Activated CD8-positive, alpha-beta T cell treated with anti-CD3 and anti-CD28 coated beads for 36 hours (primary cell): Measurements from ENCODE around the gene NEK6. TPM values are rescaled to one million over a fixed set of nuclear protein-coding genes. Genes with fewer than 3 reads are reported as not detected.

ENCODE experiments used
- ATAC-seq: fragments of 200-7000 bp; cut with Tn5 transposase; one replicate; pipeline ENCODE4 v1.10.0; 2021; ENCODE audit warnings: mild to moderate bottlenecking, moderate library complexity
- CTCF ChIA-PET: fragments of 350-600 bp; sonication (Branson Sonifier 250); formaldehyde crosslinking; loops from one replicate; lab custom pipeline; 2021; ENCODE audit warnings: antibody characterized with exemption; lab: Charles Lee
- POLR2A ChIA-PET: fragments of 350-600 bp; sonication (Branson Sonifier 250); formaldehyde crosslinking; loops from one replicate; lab custom pipeline; 2021; ENCODE audit warnings: antibody characterized with exemption; lab: Charles Lee
- DNase-seq: peaks from one replicate; pipeline ENCODE4 v3.0.0-alpha.2; 2020
- H3K27ac Mint-ChIP-seq: one replicate; pipeline ENCODE4 v1.8.0; 2021; ENCODE audit warnings: mild to moderate bottlenecking, mixed read lengths
- H3K27me3 Mint-ChIP-seq: one replicate; pipeline ENCODE4 v1.8.0; 2021; ENCODE audit warnings: mixed read lengths
- H3K36me3 Mint-ChIP-seq: one replicate; pipeline ENCODE4 v1.8.0; 2021; ENCODE audit warnings: low read depth, mixed read lengths
- H3K4me1 Mint-ChIP-seq: one replicate; pipeline ENCODE4 v1.8.0; 2021; ENCODE audit warnings: low read depth, mixed read lengths
- H3K4me3 Mint-ChIP-seq: one replicate; pipeline ENCODE4 v1.8.0; 2021; ENCODE audit warnings: mild to moderate bottlenecking, moderate library complexity, mixed read lengths
- H3K9me3 Mint-ChIP-seq: one replicate; pipeline ENCODE4 v1.8.0; 2021; ENCODE audit warnings: mixed read lengths
- intact Hi-C: fragments of 100-400 bp; cut with micrococcal nuclease; formaldehyde crosslinking; loops from one replicate; pipeline ENCODE4 v1.10.0; 2022
- total RNA-seq, 2 experiments: library from RNA; stranded (reverse); gene quantifications; one replicate each; pipeline ENCODE4 v1.2.3, GENCODE V29; 2021
- TF ChIP-seq, protein P1 (sequence below): fragments of 200-600 bp; IDR thresholded peaks from one replicate; pipeline ENCODE4 v1.8.0; 2022; ENCODE audit warnings: antibody characterized with exemption, mild to moderate bottlenecking

NEK6 gene
- total RNA-seq, 2 experiments from 2014 or later = 20.2 to 21.8 TPM

GRCh38 chr9:124303762-124304161, 46.0 kb downstream of the NEK6 start:
- intact Hi-C loops = no loop called here
- H3K36me3 Mint-ChIP-seq = peaks cover 2% of the 10 kb centered on the region
- TF ChIP-seq, protein P1, sequence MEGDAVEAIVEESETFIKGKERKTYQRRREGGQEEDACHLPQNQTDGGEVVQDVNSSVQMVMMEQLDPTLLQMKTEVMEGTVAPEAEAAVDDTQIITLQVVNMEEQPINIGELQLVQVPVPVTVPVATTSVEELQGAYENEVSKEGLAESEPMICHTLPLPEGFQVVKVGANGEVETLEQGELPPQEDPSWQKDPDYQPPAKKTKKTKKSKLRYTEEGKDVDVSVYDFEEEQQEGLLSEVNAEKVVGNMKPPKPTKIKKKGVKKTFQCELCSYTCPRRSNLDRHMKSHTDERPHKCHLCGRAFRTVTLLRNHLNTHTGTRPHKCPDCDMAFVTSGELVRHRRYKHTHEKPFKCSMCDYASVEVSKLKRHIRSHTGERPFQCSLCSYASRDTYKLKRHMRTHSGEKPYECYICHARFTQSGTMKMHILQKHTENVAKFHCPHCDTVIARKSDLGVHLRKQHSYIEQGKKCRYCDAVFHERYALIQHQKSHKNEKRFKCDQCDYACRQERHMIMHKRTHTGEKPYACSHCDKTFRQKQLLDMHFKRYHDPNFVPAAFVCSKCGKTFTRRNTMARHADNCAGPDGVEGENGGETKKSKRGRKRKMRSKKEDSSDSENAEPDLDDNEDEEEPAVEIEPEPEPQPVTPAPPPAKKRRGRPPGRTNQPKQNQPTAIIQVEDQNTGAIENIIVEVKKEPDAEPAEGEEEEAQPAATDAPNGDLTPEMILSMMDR = no peak
- no peak overlapping the region for H3K4me3 Mint-ChIP-seq
- H3K9me3 Mint-ChIP-seq = no peaks in the 10 kb centered on the region
- DNase-seq (no peak), ATAC-seq (no peak)
- ChIA-PET POLR2A (interaction anchor here (1.4 kb wide), 1 partner anchor 13 kb away, joined by 3 read pairs; no protein-coding TSS in a partner anchor), CTCF (interaction anchor here (3.7 kb wide), 1 partner anchor 177 kb away, joined by 17 read pairs; no protein-coding TSS in a partner anchor)
- no peaks in the 10 kb centered on the region for H3K27me3 Mint-ChIP-seq
- no peak overlapping the region for H3K27ac Mint-ChIP-seq
- H3K4me1 Mint-ChIP-seq = peaks cover 6% of the 10 kb centered on the region

DNA sequence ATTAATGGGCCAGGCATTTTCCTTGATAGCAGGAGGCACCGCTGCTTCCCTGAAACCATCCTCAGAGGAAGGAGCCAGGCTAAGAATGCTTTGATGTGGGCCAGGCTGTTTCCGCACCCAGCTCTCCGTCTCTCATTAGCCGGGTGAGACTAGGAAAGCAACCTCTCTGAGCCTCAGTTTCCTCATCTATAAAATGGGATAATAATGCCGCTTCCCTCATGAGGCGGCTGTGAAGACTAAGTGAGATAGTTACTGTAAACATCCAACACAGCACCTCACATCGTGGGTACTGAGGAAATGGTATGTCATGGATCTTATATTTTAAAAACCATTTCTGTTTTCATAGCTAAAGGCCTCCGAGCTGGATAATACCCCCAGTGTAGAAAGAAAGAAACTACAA, 46.5 kb downstream of the NEK6 start:
- DNase-seq (no peak), ATAC-seq (no peak)
- H3K9me3 Mint-ChIP-seq = no peaks in the 10 kb centered on the region
- no peak overlapping the region for H3K27ac Mint-ChIP-seq
- H3K4me1 Mint-ChIP-seq = peaks cover 6% of the 10 kb centered on the region
- no peaks in the 10 kb centered on the region for H3K27me3 Mint-ChIP-seq
- intact Hi-C loops = no loop called here
- H3K36me3 Mint-ChIP-seq = peaks cover 2% of the 10 kb centered on the region
- CTCF ChIA-PET = interaction anchor here (0.9 to 3.7 kb wide), 2 partner anchors 16 to 177 kb away, joined by 3 to 17 read pairs; no protein-coding TSS in a partner anchor
- TF ChIP-seq, protein P1 = no peak
- no peak overlapping the region for H3K4me3 Mint-ChIP-seq
- POLR2A ChIA-PET = interaction anchor here (1.4 kb wide), 1 partner anchor 12 kb away, joined by 3 read pairs; no protein-coding TSS in a partner anchor

GRCh38 chr9:124306098-124306735, 48.5 kb downstream of the NEK6 start:
- Mint-ChIP-seq H3K27ac (no peak overlapping the region), H3K36me3 (peaks cover 2% of the 10 kb centered on the region), H3K4me1 (peaks cover 2% of the 10 kb centered on the region), H3K9me3 (no peaks in the 10 kb centered on the region), H3K27me3 (no peaks in the 10 kb centered on the region), H3K4me3 (no peak overlapping the region)
- ChIA-PET CTCF (interaction anchor here (2.1 to 3.7 kb wide), 2 partner anchors 13 to 179 kb away, joined by 4 to 17 read pairs; no protein-coding TSS in a partner anchor), POLR2A (no interaction called here)
- intact Hi-C loops = no loop called here
- DNase-seq = no peak
- TF ChIP-seq, protein P1 = no peak
- no peak for ATAC-seq

DNA sequence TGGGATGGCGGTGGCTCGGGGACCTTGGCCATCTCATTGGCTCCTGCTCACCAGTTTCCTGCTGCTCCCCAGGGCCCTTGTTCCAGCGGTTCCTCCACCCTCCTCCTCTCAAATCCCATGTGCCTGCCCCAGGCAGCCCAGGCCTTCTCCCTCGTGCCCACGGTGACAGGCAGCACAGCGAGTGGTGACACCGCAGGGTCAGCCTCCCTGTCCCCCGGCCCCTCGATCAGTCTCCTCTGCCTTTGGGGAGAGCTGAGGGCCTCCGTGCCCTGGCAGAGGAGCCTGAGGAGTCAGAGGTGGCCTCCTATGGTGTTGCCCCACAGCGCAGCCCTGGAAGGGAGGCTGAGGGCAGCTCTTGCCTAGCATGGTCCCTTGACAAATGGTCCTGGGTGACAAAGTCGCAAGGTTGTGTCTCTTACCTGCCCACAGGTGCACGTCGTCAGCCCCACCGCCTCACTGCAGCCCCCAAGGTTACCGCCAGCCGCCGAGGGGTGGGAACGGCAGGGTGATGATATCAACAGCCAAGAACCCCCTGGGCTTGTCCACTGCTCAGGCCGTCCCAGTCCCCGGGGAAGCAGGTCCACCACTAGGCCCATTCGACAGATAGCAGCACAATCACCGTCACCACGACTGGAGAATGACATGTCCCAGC, 49.8 kb downstream of the NEK6 start:
- peaks cover 2% of the 10 kb centered on the region for H3K4me1 Mint-ChIP-seq
- ATAC-seq (no peak), DNase-seq (no peak)
- CTCF ChIA-PET = interaction anchor here (2.1 kb wide), 1 partner anchor 15 kb away, joined by 4 read pairs; no protein-coding TSS in a partner anchor
- H3K36me3 Mint-ChIP-seq = peaks cover 2% of the 10 kb centered on the region
- no peaks in the 10 kb centered on the region for H3K27me3 Mint-ChIP-seq
- intact Hi-C loops = no loop called here
- TF ChIP-seq, protein P1 = no peak
- no peaks in the 10 kb centered on the region for H3K9me3 Mint-ChIP-seq
- no peak overlapping the region for H3K27ac Mint-ChIP-seq
- H3K4me3 Mint-ChIP-seq = no peak overlapping the region
- POLR2A ChIA-PET = no interaction called here
